Activated CD4-positive, CD25-positive, alpha-beta regulatory T cell (primary cell): ENCODE measurements around the gene ZBP1.
A peak's percentile ranks its signal among the peaks of the same experiment; 100 is the strongest.

Source experiments
- DNase-seq, 4 experiments: peaks; one replicate each; lab custom pipeline; 2025; lab: John Stamatoyannopoulos, UW

Gene ZBP1

DNA sequence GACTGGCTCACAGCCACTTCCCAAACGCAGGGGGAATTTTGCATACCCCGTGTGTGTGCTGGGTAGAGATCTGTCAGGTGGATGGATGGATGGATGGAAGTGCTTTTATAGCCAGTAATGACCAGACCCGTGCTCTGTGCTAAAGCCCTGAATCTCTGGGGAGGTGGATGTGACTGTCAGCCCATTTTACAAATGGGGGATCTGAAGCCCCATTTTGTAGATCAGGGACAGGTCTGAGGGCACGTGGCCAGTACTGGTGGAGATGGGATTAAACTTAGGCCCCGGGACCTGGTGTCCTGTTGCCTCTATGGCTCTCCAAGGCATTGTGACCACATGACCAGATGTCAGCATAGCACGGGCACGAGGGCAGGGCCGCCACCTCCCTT, 38.2 kb upstream of the ZBP1 start:
- DNase-seq: no peak

GRCh38 chr20:57657535-57658446, 37.6 kb upstream of the ZBP1 start:
- peak in 2 of 4 experiments; percentile 21 to 32 for DNase-seq

GRCh38 chr20:57656821-57657534, 36.8 kb upstream of the ZBP1 start:
- no peak for DNase-seq

- DNase-seq: no peak
Measured at GRCh38 chr20:57656252-57656820, 36.1 kb upstream of the ZBP1 start.

GRCh38 chr20:57655809-57656155, 35.6 kb upstream of the ZBP1 start:
- no peak for DNase-seq

- DNase-seq: no peak
Measured at GRCh38 chr20:57654998-57655808, 35.0 kb upstream of the ZBP1 start.

- peak in 3 of 4 experiments; percentile 9 to 27 (median 13) for DNase-seq
Measured at GRCh38 chr20:57654363-57654997, 34.3 kb upstream of the ZBP1 start.

DNA sequence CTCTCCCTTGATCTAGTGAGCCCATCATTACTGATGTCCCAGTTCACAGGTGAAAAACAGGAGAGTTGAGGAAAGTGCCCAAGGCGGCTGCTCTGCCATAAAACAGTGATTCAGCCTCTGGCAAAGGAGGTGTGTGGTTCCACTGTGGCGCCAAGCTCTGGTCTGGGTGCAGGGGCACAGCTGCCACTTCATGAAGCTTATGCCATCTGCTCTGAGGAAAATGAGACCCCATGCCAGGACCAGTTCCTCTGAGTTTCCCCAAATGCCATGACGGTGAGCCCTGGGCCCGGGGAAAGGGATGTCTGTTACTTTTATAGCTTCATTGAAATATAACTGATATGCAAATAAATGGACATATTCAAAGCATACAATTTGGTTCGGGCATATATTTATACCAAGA, 33.7 kb upstream of the ZBP1 start:
- DNase-seq: no peak

- DNase-seq: no peak
Measured at GRCh38 chr20:57653546-57653900, 33.3 kb upstream of the ZBP1 start.

- DNase-seq: no peak
Measured at GRCh38 chr20:57652606-57653545, 32.6 kb upstream of the ZBP1 start.

GRCh38 chr20:57651881-57652605, 31.8 kb upstream of the ZBP1 start:
- DNase-seq: no peak

DNA sequence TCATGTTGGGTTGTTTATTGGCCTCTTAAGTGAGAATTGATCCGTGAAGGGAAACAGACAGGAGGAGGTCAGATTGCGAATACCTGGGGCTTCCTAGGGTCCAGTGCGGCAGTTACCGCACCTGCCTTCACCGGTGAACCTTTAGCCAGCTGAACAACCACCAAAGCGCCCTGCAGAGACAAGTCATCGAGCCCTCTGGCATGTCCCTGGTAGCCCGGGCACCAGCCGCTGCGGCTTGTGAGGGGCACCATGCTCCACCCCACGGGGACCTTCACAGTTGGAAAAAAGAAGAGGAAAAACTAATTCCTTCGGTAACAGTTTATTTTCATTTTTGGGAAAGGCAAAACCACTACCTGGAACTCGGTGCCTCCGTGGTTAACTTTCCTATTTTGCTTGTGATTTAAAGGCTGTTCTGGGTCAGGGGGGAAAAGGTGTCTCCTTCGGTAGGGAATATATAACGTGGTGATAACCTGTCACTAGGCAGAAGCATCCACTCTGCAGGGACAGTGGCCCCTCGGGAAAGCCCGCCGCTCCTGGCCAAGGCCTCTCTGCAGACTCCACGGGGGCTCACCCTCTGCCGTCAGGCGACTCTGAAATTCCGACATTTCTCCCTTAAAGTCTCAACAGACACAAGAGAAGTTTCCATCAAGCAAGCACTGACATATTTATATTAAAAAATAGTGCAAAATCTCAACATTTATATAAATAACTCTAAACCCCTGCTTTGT, 30.7 kb upstream of the ZBP1 start:
- no peak for DNase-seq

DNA sequence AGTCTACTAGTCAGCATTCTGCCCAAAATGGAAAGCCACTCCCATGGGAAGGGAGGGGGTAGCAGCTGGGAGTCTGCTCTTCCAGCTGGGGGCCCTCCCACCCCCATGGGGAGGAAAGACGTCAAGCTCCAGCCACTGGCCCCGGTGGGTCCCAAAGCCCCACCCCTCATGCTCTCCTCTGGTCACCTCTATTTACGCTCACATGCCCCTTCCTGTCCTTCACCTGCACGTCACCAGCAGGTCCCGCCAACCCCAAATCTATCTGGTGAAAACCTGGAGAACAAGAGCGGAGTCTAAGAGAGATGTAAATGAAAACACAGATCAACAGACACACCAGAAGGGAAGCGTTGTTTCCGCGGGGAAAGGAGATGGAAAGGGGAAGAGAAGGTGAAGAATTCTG, 30.0 kb upstream of the ZBP1 start:
- DNase-seq: no peak

- no peak for DNase-seq
Measured at GRCh38 chr20:57649617-57650015, 29.4 kb upstream of the ZBP1 start.

DNA sequence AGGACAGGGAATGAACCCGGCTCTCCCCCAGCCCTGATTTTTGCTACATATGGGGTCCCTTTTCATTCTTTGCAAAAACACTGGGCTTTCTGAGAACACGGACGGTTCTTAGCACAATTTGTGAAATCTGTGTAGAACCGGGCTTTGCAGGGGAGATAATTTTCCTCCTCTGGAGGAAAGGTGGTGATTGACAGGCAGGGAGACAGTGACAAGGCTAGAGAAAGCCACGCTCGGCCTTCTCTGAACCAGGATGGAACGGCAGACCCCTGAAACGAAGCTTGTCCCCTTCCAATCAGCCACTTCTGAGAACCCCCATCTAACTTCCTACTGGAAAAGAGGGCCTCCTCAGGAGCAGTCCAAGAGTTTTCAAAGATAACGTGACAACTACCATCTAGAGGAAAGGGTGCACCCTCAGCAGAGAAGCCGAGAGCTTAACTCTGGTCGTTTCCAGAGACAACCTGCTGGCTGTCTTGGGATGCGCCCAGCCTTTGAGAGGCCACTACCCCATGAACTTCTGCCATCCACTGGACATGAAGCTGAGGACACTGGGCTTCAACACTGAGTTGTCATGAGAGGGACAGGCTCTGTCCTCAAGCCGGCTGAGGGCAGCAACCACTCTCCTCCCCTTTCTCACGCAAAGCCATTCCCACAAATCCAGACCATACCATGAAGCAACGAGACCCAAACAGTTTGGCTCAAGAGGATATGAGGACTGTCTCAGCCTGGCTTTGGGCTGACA, 28.8 kb upstream of the ZBP1 start:
- DNase-seq: no peak

DNA sequence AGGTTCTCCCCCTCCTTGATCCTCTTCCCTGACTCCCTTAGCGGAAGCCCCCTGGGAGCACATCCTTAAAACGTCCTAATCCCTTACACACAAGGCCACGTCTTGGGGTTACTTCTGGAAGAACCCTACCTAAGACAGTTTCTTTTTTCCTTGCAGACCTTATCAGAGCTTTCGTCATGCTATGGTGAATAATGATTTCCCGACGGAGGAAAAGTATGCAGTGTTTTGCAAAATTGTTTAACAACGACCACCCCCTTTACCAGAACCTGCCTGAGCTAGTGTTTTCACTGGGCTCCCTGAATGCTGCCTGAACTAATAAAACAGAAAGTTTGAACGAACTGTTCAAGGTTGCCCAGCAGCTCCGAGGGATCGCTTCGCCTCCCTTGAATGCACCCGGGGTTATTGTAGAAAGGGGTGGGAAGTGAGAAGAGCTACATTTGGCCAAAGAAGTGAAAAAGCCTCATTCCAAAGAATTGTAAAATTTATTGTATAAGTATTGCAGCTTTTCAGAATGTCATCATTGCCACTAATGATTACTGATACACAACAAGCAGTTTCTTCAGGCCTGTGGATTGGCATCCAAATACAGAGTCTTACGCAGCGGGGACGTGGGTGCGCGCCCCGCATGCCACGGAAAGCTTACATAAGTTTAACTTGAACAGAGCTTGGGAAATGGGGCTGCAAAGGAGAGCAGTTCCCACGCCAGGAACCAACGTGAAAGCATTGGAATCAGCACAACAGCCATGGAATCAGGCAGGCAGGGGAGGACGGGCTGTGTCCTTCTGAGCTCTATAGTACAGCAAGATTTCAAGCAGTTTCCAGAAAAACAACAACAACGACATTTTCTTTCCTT, 27.9 kb upstream of the ZBP1 start:
- no peak for DNase-seq
